Sigmoid colon (tissue), 4 donors: ENCODE measurements around the gene LRRC19.

ENCODE experiments used
- POLR2A ChIP-seq, 2 donors: fragments of 450-650 bp; IDR thresholded peaks; one replicate each; pipeline ENCODE4 v1.6.1; 2016; ENCODE audit warnings: antibody characterized with exemption in 2 of 2, mild to moderate bottlenecking in 2 of 2, moderate library complexity in 2 of 2
- POLR2AphosphoS5 ChIP-seq, 4 donors: sonication (generic); formaldehyde crosslinking; IDR thresholded peaks; one replicate each; pipeline ENCODE4 v1.6.1; 2017; ENCODE audit warnings: antibody characterized with exemption in 4 of 4

DNA sequence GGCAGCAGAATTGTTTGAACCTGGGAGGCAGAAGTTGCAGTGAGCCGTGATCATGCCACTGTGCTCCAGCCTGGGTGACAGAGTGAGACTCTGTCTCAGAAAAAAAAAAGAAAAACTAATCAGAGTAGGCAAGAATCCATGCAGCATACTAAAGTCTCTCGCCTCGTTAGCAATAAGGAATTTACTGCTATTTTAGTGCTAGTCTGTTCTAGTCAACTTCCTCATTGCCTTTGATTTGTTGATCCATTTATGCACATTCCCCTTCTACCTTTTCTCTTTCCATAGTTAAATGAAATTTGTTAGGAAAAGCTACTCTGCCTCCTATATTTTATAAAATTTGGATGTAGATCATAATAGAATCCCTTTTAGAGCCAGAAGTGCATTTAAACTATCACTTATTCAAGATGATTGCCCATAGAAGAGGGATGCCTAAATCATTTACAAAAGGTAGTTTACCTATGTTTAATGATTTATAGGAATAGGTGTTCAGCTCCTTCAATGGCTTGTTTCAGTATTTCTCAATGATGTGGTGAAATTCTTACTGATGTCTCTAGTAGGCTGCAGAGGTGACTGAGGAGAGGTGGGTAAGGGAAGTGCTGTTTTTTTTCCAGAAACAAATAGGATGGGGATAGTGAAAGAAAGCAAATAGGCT, 1.9 kb downstream of the LRRC19 start:
- no peak for TF ChIP-seq POLR2A (IDR thresholded peaks at IDR 0.05)
- no peak for TF ChIP-seq POLR2AphosphoS5 (IDR thresholded peaks at IDR 0.05)
